Measurements from ENCODE around the gene SPIB. TPM values are rescaled to one million over a fixed set of nuclear protein-coding genes. Genes with fewer than 3 reads are reported as not detected.
"Not testable (repeated sequence)": the region's sequence is repeated elsewhere in the genome, so short reads cannot be mapped to it uniquely, and the experiment has no call there.

Gene SPIB
- total and polyA plus RNA-seq, 11 donors = 0.10 to 0.53 (median 0.16) TPM; not detected in 8

GRCh38 chr19:50384685-50385535 is 33.8 kb upstream of the SPIB start:
- H3K27me3 ChIP-seq = no peaks in the 10 kb centered on the region
- H3K9me3 ChIP-seq = no peaks in the 10 kb centered on the region
- peaks cover 0 to 45% (median 19%) of the 10 kb centered on the region in 12 donors for H3K4me1 ChIP-seq
- DNase-seq (no peak), ATAC-seq (no peak)
- H3K36me3 ChIP-seq = peaks cover 0 to 32% (median 28%) of the 10 kb centered on the region in 9 donors
- intact Hi-C loops (cut with DNase I) = no loop called here
- 16 to 20% (median 18%) methylated on average over 26 of the region's 26 CpGs for WGBS, 4 donors
- TF ChIP-seq POLR2A (IDR thresholded peaks at IDR 0.05) (no peak), CTCF (IDR thresholded peaks at IDR 0.05) (no peak)
- H3K27ac ChIP-seq = peak overlapping the region; percentile 14 to 92 (median 74)
- peak overlapping the region; percentile 27 to 78 (median 64) for H3K4me3 ChIP-seq

- TF ChIP-seq POLR2A (IDR thresholded peaks at IDR 0.05) = no peak
- no peak for TF ChIP-seq CTCF (IDR thresholded peaks at IDR 0.05)
- Histone ChIP-seq H3K4me3 (peak overlapping the region in 1 of 12 donors; percentile 33), H3K27me3 (no peaks in the 10 kb centered on the region), H3K4me1 (peaks cover 0 to 41% (median 9%) of the 10 kb centered on the region in 12 donors), H3K27ac (peak overlapping the region in 1 of 12 donors; percentile 85), H3K36me3 (peaks cover 0 to 10% (median 4%) of the 10 kb centered on the region in 9 donors), H3K9me3 (no peaks in the 10 kb centered on the region)
- DNase-seq (peak in 1 of 5 donors; percentile 37), ATAC-seq (no peak)
- intact Hi-C loops (cut with DNase I) = no loop called here
- 84 to 88% (median 87%) methylated on average over 21 of the region's 21 CpGs for WGBS, 4 donors
These were observed 31.4 kb upstream of the SPIB start for GRCh38 chr19:50387176-50387867.

GRCh38 chr19:50387868-50388245 is 30.9 kb upstream of the SPIB start:
- Histone ChIP-seq H3K27ac (peak overlapping the region in 1 of 12 donors; percentile 85), H3K36me3 (peaks cover 0 to 5% (median 0%) of the 10 kb centered on the region in 9 donors), H3K4me1 (peaks cover 0 to 39% (median 9%) of the 10 kb centered on the region in 12 donors), H3K27me3 (no peaks in the 10 kb centered on the region), H3K9me3 (no peaks in the 10 kb centered on the region), H3K4me3 (peak overlapping the region in 1 of 12 donors; percentile 33)
- WGBS, 4 donors = 92 to 98% (median 95%) methylated on average over 8 of the region's 8 CpGs
- DNase-seq (no peak), ATAC-seq (no peak)
- no peak for TF ChIP-seq CTCF (IDR thresholded peaks at IDR 0.05)
- no peak for TF ChIP-seq POLR2A (IDR thresholded peaks at IDR 0.05)
- intact Hi-C loops (cut with DNase I) = no loop called here

- H3K27ac ChIP-seq; H3K4me3 ChIP-seq; DNase-seq; ATAC-seq; H3K9me3 ChIP-seq; H3K27me3 ChIP-seq; H3K36me3 ChIP-seq; intact Hi-C loops (cut with DNase I): not testable (repeated sequence)
- 81 to 88% (median 86%) methylated on average over 3 of the region's 3 CpGs for WGBS, 4 donors
- peaks cover 0 to 20% (median under 1%) of the 10 kb centered on the region in 12 donors for H3K4me1 ChIP-seq
These were observed 28.4 kb upstream of the SPIB start for GRCh38 chr19:50390295-50390694.

- H3K9me3 ChIP-seq; H3K27me3 ChIP-seq; H3K4me3 ChIP-seq; intact Hi-C loops (cut with DNase I); ATAC-seq; DNase-seq; H3K27ac ChIP-seq; H3K36me3 ChIP-seq: not testable (repeated sequence)
- H3K4me1 ChIP-seq = peaks cover 0 to 14% (median 0%) of the 10 kb centered on the region in 12 donors
- WGBS, 4 donors = 91 to 97% (median 95%) methylated on average over 20 to 23 of the region's 23 CpGs
These were observed 27.8 kb upstream of the SPIB start for GRCh38 chr19:50390952-50391351.

Data from heart left ventricle (tissue), 16 donors.